Measurements from ENCODE around the gene PRXL2A. TPM values are rescaled to one million over a fixed set of nuclear protein-coding genes. Genes with fewer than 3 reads are reported as not detected.

Gene PRXL2A
- total RNA-seq, 5 donors from 2014 or later (not counting 1 experiment from before 2014, with no cell fraction given) = 2.9 to 6.3 (median 5.2) TPM

DNA sequence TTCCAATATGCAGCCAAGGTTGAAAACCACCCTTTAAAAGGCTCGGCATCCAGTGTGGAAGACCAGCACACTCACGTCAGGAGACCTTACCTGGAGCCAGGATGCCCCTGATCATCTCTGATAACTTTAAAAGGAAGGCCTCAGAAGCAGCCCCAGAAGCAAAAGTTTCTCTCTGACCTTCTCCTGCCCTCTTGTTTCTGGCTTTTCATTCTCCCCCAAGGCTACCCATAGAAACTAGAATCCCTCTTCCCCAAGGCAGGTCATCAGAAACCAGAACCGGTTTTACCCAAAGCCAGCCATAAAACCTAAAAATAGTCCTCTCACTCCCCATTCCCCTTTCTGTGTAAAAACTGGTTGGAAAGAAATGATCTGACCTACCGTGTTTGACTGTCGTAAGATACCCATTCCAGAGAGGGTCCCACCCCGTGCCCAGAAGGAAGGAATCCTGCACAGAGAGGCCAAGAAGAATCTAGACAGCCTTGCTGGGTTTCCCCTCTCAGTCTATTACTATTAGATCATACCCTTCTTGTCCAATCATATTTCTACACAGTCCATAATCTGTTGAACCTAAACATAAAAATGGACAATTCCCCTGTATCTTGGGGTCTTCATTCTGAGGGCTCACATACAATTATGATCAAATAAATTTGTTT lies 28.2 kb downstream of the PRXL2A start:
- Histone ChIP-seq H3K4me3 (ENCODE audit: control insufficient read depth in 1 of 2, extremely low read depth in 1 of 2, low read length in 1 of 2) (no peak overlapping the region), H3K4me1 (ENCODE audit: control insufficient read depth in 1 of 2, extremely low read depth in 1 of 2, insufficient read depth in 2 of 2, low read length in 2 of 2) (no peaks in the 10 kb centered on the region), H3K27ac (ENCODE audit: low read length) (no peak overlapping the region), H3K9me3 (no peaks in the 10 kb centered on the region), H3K27me3 (replicated peaks in 1 of 2; ENCODE audit: control insufficient read depth in 2 of 2, extremely low read depth in 1 of 2, insufficient read depth in 2 of 2, low read length in 1 of 2) (peaks cover 0 to 6% of the 10 kb centered on the region in 2 experiments), H3K36me3 (ENCODE audit: control insufficient read depth in 2 of 2, extremely low read depth in 1 of 2, insufficient read depth in 1 of 2, low read length in 1 of 2) (peaks cover 0 to 3% of the 10 kb centered on the region in 2 donors)
- Mint-ChIP-seq H3K27ac (no peak overlapping the region), H3K4me3 (no peak overlapping the region), H3K4me1 (no peaks in the 10 kb centered on the region), H3K9me3 (no peaks in the 10 kb centered on the region), H3K27me3 (peaks cover 0 to 2% of the 10 kb centered on the region in 2 donors), H3K36me3 (no peaks in the 10 kb centered on the region)
- POLR2A ChIA-PET = no interaction called here
- ATAC-seq (replicated peaks in 1 of 4) (no peak), DNase-seq (no peak)
- WGBS (ENCODE audit: insufficient coverage) = 89% methylated on average over 5 of the region's 6 CpGs
- CTCF ChIA-PET = interaction anchor here in 1 of 2 donors (0.6 kb wide), 1 partner anchor 487 kb away, joined by 3 read pairs; no protein-coding TSS in a partner anchor

DNA sequence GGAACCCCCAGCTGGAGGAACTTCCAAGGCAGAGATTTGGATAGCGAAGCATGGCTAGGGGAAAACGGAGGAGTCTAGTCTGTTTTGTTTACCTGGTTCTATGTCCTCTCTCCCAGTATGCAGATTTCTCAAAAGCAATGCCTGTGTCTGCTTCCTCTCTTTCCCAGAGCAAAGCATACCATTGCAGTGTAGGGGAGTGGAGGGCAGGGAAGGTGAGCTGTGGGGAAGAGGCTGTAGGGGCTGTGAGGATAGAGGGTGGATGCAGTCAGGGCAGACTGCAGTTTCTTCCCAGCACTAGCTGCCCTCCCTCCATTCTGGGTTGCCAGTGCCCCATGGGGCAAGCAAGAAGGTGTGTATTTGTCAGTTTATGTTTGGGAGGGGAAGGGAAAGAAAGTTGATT lies 28.9 kb downstream of the PRXL2A start:
- H3K27me3 Mint-ChIP-seq = peaks cover 0 to 2% of the 10 kb centered on the region in 2 donors
- CTCF ChIA-PET = no interaction called here
- Histone ChIP-seq H3K4me3 (ENCODE audit: control insufficient read depth in 1 of 2, extremely low read depth in 1 of 2, low read length in 1 of 2) (no peak overlapping the region), H3K36me3 (ENCODE audit: control insufficient read depth in 2 of 2, extremely low read depth in 1 of 2, insufficient read depth in 1 of 2, low read length in 1 of 2) (no peaks in the 10 kb centered on the region), H3K4me1 (ENCODE audit: control insufficient read depth in 1 of 2, extremely low read depth in 1 of 2, insufficient read depth in 2 of 2, low read length in 2 of 2) (no peaks in the 10 kb centered on the region), H3K27ac (ENCODE audit: low read length) (no peak overlapping the region), H3K27me3 (replicated peaks in 1 of 2; ENCODE audit: control insufficient read depth in 2 of 2, extremely low read depth in 1 of 2, insufficient read depth in 2 of 2, low read length in 1 of 2) (peaks cover 0 to 6% of the 10 kb centered on the region in 2 experiments), H3K9me3 (no peaks in the 10 kb centered on the region)
- ATAC-seq (replicated peaks in 1 of 4) (no peak), DNase-seq (no peak)
- H3K4me3 Mint-ChIP-seq = no peak overlapping the region
- H3K36me3 Mint-ChIP-seq = no peaks in the 10 kb centered on the region
- H3K4me1 Mint-ChIP-seq = no peaks in the 10 kb centered on the region
- POLR2A ChIA-PET = no interaction called here
- H3K9me3 Mint-ChIP-seq = no peaks in the 10 kb centered on the region
- no CpG with 5 or more reads among the region's 2 CpGs for WGBS (ENCODE audit: insufficient coverage)
- H3K27ac Mint-ChIP-seq = no peak overlapping the region

DNA sequence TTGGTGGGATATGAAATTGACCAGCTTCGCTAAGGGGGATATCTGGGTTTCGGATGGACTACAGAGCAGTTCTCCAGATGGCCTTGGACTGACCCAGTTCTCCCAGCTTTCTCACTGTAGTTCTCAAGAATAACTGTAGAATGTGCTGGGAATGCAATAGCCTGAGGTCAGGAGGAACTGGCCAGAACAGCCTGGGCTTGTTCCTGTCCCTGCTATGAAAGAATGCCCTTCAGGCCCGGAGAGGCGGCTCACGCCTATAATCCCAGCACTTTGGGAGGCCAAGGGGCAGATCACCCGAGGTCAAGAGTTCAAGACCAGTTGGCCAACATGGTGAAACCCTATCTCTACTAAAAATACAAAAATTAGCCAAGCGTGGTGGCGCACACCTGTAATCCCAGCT lies 33.5 kb downstream of the PRXL2A start:
- CTCF ChIA-PET = interaction anchor here (3.6 to 5.2 kb wide), 3 partner anchors 59 to 64 kb away, joined by 23 to 109 read pairs (median 72); no protein-coding TSS in a partner anchor
- Mint-ChIP-seq H3K27ac (no peak overlapping the region), H3K4me3 (no peak overlapping the region), H3K4me1 (peaks cover 36 to 39% (median 37%) of the 10 kb centered on the region in 3 donors), H3K27me3 (peaks cover 0 to 2% of the 10 kb centered on the region in 2 donors), H3K9me3 (no peaks in the 10 kb centered on the region), H3K36me3 (no peaks in the 10 kb centered on the region)
- ATAC-seq (replicated peaks in 1 of 4) (no peak), DNase-seq (no peak)
- WGBS (ENCODE audit: insufficient coverage) = 91% methylated on average over 3 of the region's 8 CpGs
- H3K36me3 ChIP-seq (ENCODE audit: control insufficient read depth in 2 of 2, extremely low read depth in 1 of 2, insufficient read depth in 1 of 2, low read length in 1 of 2) = no peaks in the 10 kb centered on the region
- no peak overlapping the region for H3K27ac ChIP-seq (ENCODE audit: low read length)
- H3K4me1 ChIP-seq (ENCODE audit: control insufficient read depth in 1 of 2, extremely low read depth in 1 of 2, insufficient read depth in 2 of 2, low read length in 2 of 2) = peaks cover 12 to 22% of the 10 kb centered on the region in 2 experiments
- no peaks in the 10 kb centered on the region for H3K9me3 ChIP-seq
- H3K27me3 ChIP-seq (replicated peaks in 1 of 2; ENCODE audit: control insufficient read depth in 2 of 2, extremely low read depth in 1 of 2, insufficient read depth in 2 of 2, low read length in 1 of 2) = peaks cover 0 to 6% of the 10 kb centered on the region in 2 experiments
- POLR2A ChIA-PET = no interaction called here
- no peak overlapping the region for H3K4me3 ChIP-seq (ENCODE audit: control insufficient read depth in 1 of 2, extremely low read depth in 1 of 2, low read length in 1 of 2)

DNA sequence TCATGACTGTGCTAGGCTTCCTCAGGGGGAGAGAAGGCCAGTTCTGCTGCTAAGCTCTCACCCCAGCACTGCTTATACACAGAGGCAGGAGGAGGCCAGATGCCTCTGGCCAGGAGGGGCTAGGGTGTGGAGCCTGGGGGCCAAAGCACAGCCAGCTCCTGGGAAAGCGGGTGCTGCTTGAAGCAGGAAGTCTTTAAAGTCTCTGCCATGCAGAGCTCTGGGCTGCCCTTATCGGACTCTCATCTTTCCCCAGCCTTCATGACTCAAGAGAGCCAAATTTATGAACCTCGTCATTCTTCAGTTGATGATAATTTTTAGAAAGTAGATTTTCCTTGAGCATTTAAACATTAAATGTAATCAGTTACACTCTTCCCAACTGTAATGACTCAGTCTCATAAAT lies 34.5 kb downstream of the PRXL2A start:
- no peak overlapping the region for H3K27ac ChIP-seq (ENCODE audit: low read length)

DNA sequence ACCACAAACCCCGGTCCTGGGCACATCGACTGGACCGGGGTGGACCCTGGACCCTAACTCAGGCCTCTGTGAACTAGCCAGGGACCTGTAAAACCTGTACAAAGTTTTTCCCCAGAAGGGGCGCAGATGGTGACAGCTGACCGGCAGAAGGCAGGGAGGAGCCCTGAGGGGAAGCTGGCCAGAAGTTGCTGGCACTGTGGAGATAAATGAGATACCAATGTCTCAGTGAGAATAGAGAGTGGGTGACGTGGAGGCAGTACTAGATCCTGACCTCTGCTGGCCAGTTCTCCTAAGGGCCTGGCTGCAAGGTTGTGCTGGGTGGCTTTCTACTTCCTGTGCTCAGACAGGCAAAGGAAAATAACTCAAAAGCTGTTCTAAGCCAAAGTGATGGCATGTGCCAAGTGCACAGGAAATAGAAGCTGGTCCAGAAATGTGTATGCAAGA lies 35.2 kb downstream of the PRXL2A start:
- Mint-ChIP-seq H3K36me3 (no peaks in the 10 kb centered on the region), H3K4me1 (peaks cover 45 to 54% (median 48%) of the 10 kb centered on the region in 3 donors), H3K27ac (peak overlapping the region; percentile 85 to 89), H3K9me3 (no peaks in the 10 kb centered on the region), H3K4me3 (peak overlapping the region in 1 of 3 donors; percentile 66), H3K27me3 (no peaks in the 10 kb centered on the region)
- Histone ChIP-seq H3K9me3 (no peaks in the 10 kb centered on the region), H3K36me3 (ENCODE audit: control insufficient read depth in 2 of 2, extremely low read depth in 1 of 2, insufficient read depth in 1 of 2, low read length in 1 of 2) (no peaks in the 10 kb centered on the region), H3K4me1 (ENCODE audit: control insufficient read depth in 1 of 2, extremely low read depth in 1 of 2, insufficient read depth in 2 of 2, low read length in 2 of 2) (peaks cover 12 to 22% of the 10 kb centered on the region in 2 experiments), H3K27ac (ENCODE audit: low read length) (no peak overlapping the region), H3K27me3 (replicated peaks in 1 of 2; ENCODE audit: control insufficient read depth in 2 of 2, extremely low read depth in 1 of 2, insufficient read depth in 2 of 2, low read length in 1 of 2) (no peaks in the 10 kb centered on the region), H3K4me3 (ENCODE audit: control insufficient read depth in 1 of 2, extremely low read depth in 1 of 2, low read length in 1 of 2) (no peak overlapping the region)
- WGBS (ENCODE audit: insufficient coverage) = 78% methylated on average over 4 of the region's 6 CpGs
- POLR2A ChIA-PET = no interaction called here
- ATAC-seq (replicated peaks in 1 of 4) = peak; percentile 26 to 63 (median 54)
- DNase-seq = peak in 2 of 35 experiments; percentile 12 to 33
- CTCF ChIA-PET = interaction anchor here (0.6 to 5.2 kb wide), 20 partner anchors 9 to 149 kb away, joined by 3 to 109 read pairs (median 4); partner anchors contain the start of gene PRXL2A (in 1 of the 2)

More for the DNA sequence above, 34.5 kb downstream of the PRXL2A start:
- ATAC-seq (replicated peaks in 1 of 4) = no peak
- no peaks in the 10 kb centered on the region for H3K36me3 ChIP-seq (ENCODE audit: control insufficient read depth in 2 of 2, extremely low read depth in 1 of 2, insufficient read depth in 1 of 2, low read length in 1 of 2)
- Mint-ChIP-seq H3K4me3 (no peak overlapping the region), H3K9me3 (no peaks in the 10 kb centered on the region), H3K27me3 (no peaks in the 10 kb centered on the region), H3K27ac (peak overlapping the region in 1 of 2 donors; percentile 58), H3K4me1 (peaks cover 43 to 47% (median 45%) of the 10 kb centered on the region in 3 donors), H3K36me3 (no peaks in the 10 kb centered on the region)
- H3K9me3 ChIP-seq = no peaks in the 10 kb centered on the region
- ChIA-PET POLR2A (no interaction called here), CTCF (interaction anchor here (0.6 to 5.2 kb wide), 4 partner anchors 51 to 63 kb away, joined by 4 to 109 read pairs (median 48); no protein-coding TSS in a partner anchor)
- H3K4me1 ChIP-seq (ENCODE audit: control insufficient read depth in 1 of 2, extremely low read depth in 1 of 2, insufficient read depth in 2 of 2, low read length in 2 of 2) = peaks cover 12 to 22% of the 10 kb centered on the region in 2 experiments
- 80% methylated on average over 1 of the region's 3 CpGs for WGBS (ENCODE audit: insufficient coverage)
- DNase-seq = no peak
- H3K4me3 ChIP-seq (ENCODE audit: control insufficient read depth in 1 of 2, extremely low read depth in 1 of 2, low read length in 1 of 2) = no peak overlapping the region
- H3K27me3 ChIP-seq (replicated peaks in 1 of 2; ENCODE audit: control insufficient read depth in 2 of 2, extremely low read depth in 1 of 2, insufficient read depth in 2 of 2, low read length in 1 of 2) = peaks cover 0 to under 1% of the 10 kb centered on the region in 2 experiments

DNA sequence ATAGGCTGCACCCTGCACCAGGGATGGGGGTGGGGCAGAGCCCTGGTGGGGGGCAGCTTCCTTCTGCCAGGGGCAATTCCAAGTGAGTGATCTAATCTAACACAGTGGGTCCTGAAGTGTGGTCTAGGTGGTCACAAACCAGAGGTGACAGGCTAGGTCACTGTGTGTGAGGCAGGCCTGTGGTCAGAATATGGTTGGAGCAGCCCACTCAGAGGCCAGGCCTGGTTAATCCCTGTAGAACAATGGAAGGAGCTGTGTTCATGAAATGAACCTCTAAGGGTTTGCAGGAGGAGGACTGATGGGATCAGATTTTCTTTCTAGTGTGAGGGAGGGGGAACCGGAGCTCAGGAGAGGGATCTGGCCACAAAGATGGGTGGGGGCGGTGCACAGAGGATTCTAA lies 35.8 kb downstream of the PRXL2A start:
- H3K9me3 Mint-ChIP-seq = no peaks in the 10 kb centered on the region

More for the DNA sequence above, 35.8 kb downstream of the PRXL2A start:
- CTCF ChIA-PET = interaction anchor here (0.6 to 5.2 kb wide), 24 partner anchors 9 to 149 kb away, joined by 3 to 109 read pairs (median 4); partner anchors contain the start of gene PRXL2A (in 1 of the 2)
- H3K27me3 Mint-ChIP-seq = no peaks in the 10 kb centered on the region
- H3K27ac Mint-ChIP-seq = peak overlapping the region; percentile 85 to 89
- no peak overlapping the region for H3K4me3 ChIP-seq (ENCODE audit: control insufficient read depth in 1 of 2, extremely low read depth in 1 of 2, low read length in 1 of 2)
- DNase-seq (no peak), ATAC-seq (replicated peaks in 1 of 4) (no peak)
- H3K9me3 ChIP-seq = no peaks in the 10 kb centered on the region
- peaks cover 12 to 22% of the 10 kb centered on the region in 2 experiments for H3K4me1 ChIP-seq (ENCODE audit: control insufficient read depth in 1 of 2, extremely low read depth in 1 of 2, insufficient read depth in 2 of 2, low read length in 2 of 2)
- peaks cover 45 to 59% (median 48%) of the 10 kb centered on the region in 3 donors for H3K4me1 Mint-ChIP-seq
- 87% methylated on average over 2 of the region's 2 CpGs for WGBS (ENCODE audit: insufficient coverage)
- no peak overlapping the region for H3K27ac ChIP-seq (ENCODE audit: low read length)
- H3K27me3 ChIP-seq (replicated peaks in 1 of 2; ENCODE audit: control insufficient read depth in 2 of 2, extremely low read depth in 1 of 2, insufficient read depth in 2 of 2, low read length in 1 of 2) = no peaks in the 10 kb centered on the region
- H3K4me3 Mint-ChIP-seq = peak overlapping the region in 1 of 3 donors; percentile 66
- H3K36me3 ChIP-seq (ENCODE audit: control insufficient read depth in 2 of 2, extremely low read depth in 1 of 2, insufficient read depth in 1 of 2, low read length in 1 of 2) = no peaks in the 10 kb centered on the region
- H3K36me3 Mint-ChIP-seq = no peaks in the 10 kb centered on the region
- POLR2A ChIA-PET = no interaction called here

Data from T-cell (primary cell).